Stimulated activated CD4-positive, alpha-beta T cell treated with anti-CD3 and anti-CD28 coated beads, Interleukin-4, amount 100 ng/mL, for 4 hours (primary cell): ENCODE data around the gene ABHD4.
A peak's percentile ranks its signal among the peaks of the same experiment; 100 is the strongest.
"Not testable (repeated sequence)": the region's sequence is repeated elsewhere in the genome, so short reads cannot be mapped to it uniquely, and the experiment has no call there.

Experiments used
- DNase-seq, 2 experiments: peaks; one replicate each; pipeline ENCODE4 v3.0.0-alpha.2; 2020

ABHD4 gene

DNA sequence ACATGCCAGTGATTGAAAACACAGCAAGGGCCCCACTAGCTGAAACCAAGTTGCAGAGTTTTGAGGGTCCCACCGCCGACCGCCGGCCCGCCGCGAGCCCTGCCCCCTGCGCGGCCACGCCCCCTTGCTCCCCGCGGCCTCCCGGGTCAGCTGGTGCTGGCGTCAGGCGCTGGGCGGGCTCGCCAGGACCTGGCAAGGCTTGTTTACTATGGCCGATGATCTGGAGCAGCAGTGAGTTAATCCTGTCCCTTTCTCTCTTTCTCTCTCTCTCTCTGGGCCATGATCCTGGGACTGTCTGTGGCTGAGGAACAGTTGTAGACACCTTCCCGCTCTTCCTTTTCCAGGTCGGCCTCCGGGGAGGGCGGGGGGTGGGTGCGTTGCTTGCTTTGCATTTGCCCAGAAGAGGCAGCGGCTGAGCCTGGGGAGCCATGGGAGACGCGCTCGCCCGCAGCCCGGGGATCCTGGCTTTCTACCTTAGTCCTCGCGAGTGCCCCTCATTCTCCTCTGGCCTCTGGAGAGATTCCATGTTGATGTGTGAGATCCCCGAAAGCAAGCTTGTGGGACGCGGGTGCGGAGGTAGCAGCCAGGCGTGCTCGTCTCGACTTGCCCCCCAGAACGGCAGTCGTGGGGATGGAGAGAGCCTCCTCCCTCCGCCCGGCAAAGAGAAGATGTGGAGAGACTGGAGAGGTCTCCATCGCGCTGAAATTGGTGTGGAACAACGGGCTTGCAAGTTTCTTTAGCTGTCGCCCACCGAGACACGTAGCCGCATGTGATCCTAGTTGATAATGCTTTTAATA is at the start of gene ABHD4:
ABHD4 (plus strand) TSS at position 202 of the 797 bp plus-strand sequence; CDS start at position 209, 7 bp downstream.
- peak; percentile 23 to 46 for DNase-seq

GRCh38 chr14:22549324-22549962 is 48.7 kb upstream of the ABHD4 start:
- no peak for DNase-seq

GRCh38 chr14:22549981-22550673 is 48.0 kb upstream of the ABHD4 start:
- peak; percentile 53 to 76 for DNase-seq

DNA sequence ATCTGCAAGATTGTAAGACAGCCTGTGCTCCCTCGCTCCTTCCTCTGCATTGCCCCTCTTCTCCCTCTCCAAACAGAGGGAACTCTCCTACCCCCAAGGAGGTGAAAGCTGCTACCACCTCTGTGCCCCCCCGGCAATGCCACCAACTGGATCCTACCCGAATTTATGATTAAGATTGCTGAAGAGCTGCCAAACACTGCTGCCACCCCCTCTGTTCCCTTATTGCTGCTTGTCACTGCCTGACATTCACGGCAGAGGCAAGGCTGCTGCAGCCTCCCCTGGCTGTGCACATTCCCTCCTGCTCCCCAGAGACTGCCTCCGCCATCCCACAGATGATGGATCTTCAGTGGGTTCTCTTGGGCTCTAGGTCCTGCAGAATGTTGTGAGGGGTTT is 46.5 kb upstream of the ABHD4 start:
- no peak for DNase-seq

GRCh38 chr14:22552001-22552826 is 45.9 kb upstream of the ABHD4 start:
- DNase-seq: no peak

DNA sequence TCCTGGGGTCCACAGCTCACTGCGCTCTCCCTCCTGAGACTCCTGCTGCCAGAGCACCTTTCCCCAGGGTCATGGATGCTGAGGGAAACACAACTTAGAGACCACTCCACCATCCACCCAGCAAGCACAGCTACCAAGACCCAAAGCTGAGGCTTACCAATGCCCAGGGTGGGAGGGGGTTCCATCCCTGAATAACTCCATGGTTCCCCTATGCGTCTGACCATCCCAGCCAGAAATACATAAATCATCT is 45.3 kb upstream of the ABHD4 start:
- DNase-seq: no peak

DNA sequence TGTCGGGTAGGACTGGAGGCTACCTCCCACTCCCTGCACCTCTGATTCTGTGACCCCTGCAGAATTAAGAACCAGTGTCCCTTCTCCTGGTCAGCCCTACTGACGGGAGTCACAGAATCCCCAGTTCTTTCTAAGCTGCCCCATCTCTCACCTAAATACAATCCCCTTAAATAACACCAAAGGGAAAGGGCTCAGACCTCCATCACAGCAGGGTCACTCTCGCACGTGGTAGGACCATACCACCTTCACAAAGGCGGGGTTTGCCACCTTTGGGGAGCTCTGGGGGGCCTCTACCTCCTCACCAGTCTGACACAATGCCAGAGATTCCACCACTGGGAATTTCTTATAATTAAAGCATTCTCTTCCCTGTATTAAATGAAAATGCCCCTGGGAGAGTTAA is 44.7 kb upstream of the ABHD4 start:
- DNase-seq: no peak

- DNase-seq: not testable (repeated sequence)
These were observed 44.1 kb upstream of the ABHD4 start for GRCh38 chr14:22553861-22554497.

- peak; percentile 39 to 52 for DNase-seq
These were observed 43.4 kb upstream of the ABHD4 start for GRCh38 chr14:22554498-22555383.

DNA sequence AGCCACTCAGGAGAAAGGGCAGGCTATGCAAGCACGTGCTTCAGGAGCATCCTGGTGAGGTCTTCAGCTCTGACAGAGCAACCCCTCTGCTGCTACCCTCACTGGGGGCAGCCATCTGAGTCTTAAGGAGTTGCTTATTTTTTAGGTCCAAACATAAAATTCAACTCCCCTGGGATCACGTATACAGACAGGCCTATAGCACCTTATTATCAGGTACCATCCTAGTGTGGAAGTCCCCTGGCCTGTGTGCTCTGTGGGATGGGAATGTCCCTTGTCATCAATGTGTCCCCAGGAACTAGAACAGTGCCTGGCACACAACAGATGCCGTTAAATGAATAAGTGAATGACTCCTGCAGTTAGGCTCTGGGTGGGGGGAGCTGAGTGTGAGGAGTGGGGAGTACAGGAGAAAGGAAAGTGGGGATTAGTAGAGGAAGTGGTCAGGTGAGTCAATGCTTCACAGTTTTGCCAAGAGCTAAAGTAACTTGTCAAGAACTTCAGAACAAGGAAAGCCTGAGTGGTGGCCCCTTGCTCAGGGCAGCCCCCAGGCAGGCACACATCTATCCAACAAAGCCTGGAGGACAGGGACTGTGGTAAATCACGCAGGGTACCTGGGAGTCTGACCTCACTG is 42.6 kb upstream of the ABHD4 start:
- peak; percentile 60 to 80 for DNase-seq

- peak; percentile 86 to 98 for DNase-seq
These were observed 41.8 kb upstream of the ABHD4 start for GRCh38 chr14:22556021-22556989.

DNA sequence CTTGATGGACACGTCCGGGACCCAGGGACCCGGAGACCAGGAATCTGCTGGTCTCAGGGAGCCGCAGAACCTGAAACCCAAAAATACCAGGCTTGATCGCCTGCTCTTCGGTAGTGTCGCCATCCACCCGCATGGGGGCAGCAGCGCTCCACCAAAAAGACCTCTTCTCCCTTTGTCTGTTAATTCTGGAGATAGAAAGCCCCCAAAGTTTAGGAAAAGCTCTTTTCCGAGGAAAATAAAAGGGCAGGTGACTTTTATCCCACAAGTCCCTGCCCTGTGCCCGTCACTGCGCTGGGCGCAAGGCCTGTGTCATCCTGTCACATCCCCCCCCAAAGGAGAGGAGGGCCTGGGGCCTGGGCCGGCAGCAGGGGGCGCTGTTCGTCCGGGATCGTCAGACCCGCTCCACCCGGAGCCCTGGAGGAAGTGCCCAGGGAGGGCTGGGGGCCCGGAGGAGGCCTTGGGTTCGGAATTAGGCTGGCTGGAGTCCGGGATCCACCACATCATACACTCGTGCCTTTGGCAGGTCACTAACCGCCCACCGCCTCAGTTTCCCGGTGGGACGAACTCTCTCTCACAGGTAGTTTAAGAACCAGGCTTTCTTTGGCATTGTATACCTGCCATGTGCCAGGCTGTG is 41.0 kb upstream of the ABHD4 start:
- peak; percentile 89 to 97 for DNase-seq

GRCh38 chr14:22557846-22558220 is 40.3 kb upstream of the ABHD4 start:
- no peak for DNase-seq

GRCh38 chr14:22558221-22558913 is 39.7 kb upstream of the ABHD4 start:
- peak in 1 of 2 experiments; percentile 52 for DNase-seq

- no peak for DNase-seq
These were observed 39.1 kb upstream of the ABHD4 start for GRCh38 chr14:22559041-22559440.

DNA sequence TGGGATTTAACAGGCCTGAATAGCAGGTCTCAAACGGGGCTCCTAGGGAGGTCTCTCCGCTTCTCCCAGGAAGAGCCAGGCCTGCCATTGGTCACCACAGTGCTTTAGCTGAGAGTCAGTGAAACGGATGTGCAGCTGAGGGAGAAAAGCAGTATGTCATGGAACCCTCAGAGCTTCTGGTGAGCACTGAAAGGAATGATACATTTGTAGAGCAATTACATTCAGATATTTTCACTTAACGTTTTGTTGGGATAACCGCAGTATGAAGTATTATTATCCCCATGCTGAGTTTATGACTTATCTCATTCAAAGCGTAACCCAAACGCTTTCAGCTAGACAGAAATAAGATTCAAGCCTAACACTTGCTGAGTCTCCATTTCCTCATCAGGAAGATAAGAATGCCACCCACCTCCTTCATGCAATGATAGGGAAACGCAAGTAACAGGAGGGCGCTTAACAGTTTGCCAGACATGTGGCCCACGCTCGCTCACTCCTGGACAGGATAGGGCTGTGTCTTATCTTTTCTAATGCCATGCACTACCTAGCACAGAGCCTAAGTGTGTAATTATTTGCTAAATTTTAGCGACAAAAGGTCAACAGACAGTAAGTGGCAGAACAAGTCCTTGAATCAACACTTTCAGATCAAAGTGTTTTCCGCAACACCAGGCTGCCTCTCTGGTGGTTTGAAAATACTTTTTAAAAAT is 37.3 kb upstream of the ABHD4 start:
- DNase-seq: no peak

GRCh38 chr14:22561366-22561660 is 36.8 kb upstream of the ABHD4 start:
- DNase-seq: no peak
